ENCODE results near the gene ISYNA1.

Gene ISYNA1

DNA sequence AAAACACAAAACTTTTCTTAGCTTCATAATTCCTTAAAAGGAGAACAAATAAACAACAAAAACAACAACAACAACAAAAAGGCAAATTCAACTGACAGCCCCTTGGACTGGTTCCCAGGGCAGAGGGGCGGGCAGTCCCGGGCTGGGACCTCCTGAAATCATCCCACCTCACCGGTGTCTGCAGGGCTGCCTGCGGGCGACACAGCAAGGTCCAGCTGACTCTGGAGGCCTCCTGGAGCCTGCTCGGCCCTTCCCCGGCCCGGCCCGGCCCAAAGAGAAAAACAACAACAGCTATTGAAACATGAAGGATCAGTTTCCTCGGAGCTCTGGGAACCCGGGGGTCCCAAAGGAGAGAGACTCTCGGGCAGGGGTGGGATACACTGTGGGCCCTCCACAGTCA is 5.0 kb upstream of the ISYNA1 start:
- no peak for DNase-seq

DNA sequence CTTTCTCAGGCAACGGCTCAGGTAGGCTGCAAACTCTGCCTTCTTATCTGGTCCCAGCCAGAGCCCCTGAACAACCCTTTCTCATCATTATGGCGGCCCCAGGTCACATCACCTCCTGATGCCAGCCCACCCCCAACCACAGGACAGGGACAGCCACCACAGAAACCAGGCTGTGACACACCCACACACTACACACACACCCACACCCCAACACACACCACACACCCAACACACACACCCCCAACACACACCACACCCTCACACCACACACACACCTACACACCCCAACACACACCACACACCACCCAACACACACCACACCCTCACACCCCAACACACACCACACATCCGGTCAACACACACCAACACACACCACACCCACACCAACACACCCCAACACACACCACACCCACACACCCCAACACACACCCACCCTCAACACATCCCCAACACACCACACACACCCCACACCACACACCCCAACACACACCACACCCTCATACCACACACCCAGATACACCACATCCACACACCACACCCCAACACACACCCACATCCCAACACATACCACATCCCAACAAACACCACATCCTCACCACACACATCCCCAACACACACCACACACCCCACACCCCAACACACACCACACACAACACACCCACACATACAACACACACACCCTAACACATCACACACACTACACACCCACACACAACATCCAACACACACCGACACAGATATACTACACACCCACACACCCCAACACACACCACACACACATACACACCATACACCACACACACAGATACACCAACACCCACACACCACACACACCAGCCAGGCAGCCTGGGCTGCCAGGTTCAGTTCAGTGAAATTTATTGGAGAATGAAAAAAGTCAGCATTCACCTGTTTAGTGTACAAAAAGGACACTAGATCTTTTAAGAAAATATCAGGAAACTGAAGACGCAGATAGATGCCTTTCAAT is 4.2 kb upstream of the ISYNA1 start:
- no peak for DNase-seq

DNA sequence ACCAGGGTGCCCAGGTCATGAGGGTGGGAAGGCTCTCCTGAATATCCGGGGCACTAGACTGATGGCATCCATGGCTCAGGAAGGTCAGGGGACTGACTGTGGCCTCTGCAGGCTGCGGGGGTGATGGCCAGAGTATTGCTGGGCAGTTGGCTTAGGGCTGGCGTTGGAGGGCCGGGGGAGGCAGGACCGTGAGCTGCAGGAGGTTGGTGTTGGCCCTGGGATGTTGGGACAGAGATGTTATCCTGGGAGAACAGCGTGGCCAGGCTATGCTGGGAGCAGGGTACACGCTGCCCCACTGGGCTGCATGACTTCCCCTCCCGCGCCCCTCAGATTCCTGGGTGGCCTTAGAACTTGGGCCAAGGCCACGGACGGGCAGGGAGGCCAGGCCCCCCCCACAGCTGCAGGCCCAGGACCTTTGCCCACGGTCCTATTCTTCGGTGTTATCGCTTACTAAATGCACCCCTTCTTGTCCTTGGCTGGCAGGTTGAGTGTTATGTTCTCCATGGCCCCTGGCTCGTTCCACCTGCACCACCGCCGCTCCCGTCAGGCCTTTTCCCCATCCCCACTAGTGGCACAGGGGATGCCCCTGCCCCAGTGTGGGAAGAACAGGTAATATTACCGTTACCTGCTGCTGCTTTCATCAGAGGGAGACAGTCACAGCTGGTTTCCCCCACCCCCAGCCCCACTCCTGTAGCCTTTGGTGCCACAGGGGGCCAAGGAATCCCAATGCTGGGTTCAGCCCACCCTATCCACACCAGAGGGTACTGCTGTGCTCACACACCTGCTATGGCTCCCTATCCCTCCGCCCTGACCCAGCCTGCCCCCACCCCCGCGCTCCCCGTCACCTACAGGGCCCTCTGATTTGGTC is 3.2 kb upstream of the ISYNA1 start:
- DNase-seq, result no peak

DNA sequence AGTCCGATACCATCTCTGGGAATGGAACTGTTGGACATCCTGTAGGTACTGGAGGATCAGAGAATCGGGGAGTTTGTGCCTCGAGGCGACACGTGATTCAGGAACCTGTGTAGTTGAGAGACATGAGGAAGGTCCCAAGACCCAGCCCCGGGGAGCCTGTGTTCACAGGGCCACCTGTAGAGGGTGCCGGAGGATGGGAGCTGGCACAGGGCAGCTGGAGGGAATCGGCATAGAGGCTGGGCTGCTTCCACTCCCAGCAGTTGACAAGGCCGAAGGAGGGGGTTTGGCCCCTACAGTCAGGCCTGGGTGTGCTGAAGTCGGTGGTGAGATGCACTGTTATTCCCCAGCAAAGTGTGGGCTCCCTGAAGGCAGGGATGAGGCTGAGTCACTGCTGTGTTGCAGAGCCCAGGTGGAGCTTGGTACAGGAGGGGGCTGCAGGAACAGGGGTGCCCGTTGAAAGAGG is 2.5 kb upstream of the ISYNA1 start:
- DNase-seq, result peak; percentile 38

DNA sequence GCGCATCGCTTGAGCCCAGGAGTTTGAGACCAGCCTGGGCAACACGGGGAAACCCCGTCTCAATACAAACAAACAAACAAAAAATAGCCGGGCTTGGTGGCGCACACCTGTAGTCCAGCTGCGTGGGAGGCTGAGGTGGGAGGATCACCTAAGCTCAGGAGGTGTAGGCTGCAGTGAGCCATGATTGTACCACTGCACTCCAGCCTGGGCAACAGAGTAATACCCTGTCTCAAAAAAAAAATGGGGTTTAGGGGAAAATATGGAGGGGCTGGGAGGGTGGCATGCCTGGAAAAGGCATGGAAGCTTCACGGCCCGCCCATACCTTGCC is 1.9 kb upstream of the ISYNA1 start:
- DNase-seq, result no peak

DNA sequence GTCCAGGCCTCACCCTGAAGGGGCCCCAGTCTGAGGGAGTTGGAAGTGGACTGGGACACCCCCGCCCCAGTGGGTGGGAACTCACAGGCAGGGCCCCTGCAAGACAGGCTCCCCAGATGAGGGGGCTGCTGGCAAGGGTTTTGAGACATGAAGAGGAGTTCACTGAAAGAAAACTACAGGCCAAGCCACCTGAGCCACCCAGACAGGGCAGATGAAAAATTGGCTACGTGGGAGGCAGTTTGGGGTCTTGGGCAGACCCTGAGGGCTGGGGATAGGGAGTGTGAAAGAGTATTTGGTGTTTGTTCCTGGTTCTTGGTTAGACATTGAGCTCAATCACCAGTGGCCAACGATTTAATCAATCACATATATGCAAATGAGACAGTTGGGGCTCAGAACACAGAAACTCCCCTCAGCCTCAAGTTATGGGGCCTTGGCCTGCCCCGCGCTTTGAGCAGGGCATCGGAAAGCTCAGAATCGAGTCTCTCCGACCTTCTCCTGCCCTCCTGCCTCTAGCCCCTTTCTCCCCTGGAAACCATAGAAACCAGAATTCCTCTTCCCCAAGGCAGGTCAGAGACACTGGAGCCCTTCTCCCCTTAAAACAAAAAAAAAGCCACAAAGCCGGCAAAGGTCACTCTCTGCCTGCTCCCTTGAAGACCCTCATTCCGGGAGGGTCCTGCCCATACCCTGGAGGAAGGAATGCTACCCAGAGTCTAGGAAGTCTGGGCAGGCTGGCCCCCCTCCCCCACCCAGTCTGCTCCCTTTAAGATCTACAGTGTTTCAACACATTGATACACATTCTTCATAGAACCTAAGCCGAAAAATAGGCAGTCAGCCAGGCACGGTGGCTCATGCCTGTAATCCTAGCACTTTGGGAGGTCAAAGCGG is 1.3 kb upstream of the ISYNA1 start:
- DNase-seq, result no peak

DNA sequence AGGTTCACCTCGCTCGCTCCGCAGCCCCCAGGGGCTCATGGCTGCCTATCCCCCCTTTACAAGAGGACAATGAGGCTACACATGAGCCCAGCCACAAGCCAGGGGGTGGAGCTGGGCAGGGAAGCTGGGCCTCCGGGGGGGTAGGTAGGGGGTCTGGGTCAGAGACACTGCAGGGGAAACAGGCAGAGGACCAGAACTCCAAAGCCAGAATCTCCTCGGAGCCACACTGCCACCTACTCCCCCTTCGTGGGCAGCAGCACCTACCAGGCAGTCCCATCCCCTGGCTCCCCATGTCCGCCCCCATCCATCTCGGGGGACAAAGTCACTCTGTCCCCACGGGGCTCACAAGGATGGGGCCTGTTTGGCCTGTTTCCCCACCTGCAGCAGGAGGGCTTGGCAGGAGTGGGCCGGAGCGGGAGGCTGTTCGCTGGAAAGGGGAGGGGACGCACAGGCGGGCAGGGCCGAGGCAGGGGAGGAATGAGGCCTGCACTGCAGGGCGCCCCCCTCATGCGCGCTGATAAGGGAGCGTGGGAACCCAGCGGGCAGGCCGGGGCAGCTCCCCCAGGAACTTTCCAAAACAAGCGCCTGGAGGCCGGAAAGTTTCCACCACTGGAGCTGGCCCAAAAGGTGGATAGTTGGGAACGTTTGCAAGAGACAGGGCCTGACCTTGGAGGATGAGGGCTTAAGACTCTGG is 545 bp upstream of the ISYNA1 start:
- DNase-seq, result no peak

DNA sequence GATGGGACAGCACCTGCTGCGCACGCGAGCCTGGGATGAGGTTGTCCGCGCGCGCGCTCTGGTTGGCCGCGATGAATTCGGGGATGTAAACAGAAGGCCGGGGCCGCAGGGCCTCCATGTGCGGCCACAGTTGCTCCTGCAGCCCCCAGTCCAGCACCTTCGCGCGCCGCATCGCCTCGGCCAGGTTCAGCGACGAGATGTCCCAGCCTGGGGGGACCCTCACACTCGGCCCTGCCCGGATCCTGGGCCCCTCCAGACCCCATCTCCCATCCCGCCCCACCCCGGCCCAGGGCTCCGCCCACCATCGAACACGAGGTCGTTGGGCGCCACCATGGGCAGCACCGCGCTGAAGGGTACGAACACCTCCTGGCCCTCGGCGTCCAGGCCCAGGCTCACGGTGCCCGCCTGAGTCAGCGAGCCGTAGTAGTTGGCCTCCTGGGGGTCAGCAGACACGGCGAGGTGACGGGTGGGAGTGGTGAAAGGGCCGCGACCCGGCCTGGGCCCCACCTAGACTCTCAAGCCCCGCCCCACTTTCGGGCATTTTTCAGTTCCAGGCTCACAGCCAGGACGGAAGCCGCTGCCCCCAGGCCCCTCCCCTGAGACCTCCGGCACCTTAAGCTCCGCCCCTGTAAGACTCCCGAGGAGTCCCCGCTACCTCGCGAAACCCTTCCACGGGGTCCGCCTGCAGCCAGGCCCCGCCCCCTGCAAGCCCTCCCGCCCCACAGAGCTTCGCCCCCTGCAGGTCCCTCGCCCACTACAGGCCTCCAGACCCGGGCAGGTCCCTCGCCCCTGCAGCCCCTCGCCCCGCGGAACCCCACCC is 1.1 kb downstream of the ISYNA1 start:
- DNase-seq, result peak; percentile 65

DNA sequence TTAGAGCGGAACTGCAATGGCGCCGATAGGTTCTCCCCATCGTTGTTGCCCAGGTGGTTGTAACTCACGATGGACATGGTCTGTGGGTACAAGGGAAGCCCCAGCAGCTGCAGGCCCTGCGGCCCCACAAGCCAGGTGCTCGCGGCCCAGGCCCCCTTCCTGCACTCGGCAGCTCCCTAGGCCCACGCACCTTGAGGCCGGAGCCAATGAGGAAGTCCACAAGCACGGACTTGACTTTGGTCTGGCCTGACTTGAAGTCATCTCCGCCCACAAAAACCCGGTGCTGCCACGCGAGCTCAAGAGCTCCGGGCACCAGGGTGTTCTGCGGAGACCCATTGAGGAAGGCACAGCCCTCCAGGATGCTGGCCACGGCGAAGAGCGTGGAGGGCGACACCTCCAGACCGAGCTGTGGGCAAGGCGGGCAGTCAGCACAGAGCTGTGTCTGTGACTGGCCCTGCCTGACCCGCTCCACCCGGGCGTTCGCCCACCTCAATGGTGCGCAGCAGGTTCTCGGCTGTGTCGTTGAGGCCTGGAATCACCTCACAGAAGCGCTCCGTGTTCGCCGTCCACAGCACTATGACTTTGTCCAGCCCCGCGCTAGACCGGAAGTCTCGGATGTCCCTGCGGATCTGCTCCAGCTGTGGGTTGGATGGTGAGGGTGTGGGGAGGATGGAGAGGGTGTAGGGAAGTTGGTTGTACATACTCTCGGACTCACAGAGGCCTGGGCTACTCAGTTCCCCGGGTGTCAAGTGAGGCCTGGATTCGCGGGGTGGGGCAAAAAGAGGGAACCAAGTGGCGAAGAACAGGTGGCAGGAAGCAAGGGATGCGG is 1.9 kb downstream of the ISYNA1 start:
- DNase-seq, result no peak

DNA sequence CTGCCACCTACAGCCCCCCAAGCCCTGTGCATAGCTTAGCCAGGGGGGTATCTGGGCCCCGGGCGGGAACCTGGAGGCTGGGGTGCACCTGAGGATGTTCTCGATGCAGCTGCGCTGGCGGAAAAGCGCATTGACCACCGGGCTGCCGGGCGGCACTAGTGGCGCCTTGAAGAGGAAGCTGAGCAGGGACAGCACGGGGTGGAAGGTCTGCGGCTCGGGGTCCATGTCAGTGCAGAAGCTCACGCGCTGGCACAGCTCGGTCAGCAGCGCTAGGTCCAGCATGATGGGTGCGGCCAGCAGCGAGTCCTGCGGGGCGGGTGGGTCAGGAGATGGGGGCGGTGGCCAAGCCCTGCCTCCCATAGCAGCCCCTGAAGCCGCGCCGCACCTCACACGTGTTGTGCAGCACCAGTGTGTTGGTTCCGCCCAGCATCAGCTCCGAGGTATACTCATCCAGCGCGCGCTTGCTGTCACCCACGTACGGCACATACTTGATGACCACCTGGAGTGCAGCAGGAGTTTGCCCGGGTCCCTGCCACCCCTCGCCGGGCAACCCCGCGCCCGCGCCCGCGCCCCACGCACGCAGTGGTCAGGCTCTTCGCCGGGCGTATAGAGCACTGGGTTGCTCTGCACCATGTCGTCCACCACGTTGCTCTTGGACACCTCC is 2.6 kb downstream of the ISYNA1 start:
- DNase-seq, result no peak

DNA sequence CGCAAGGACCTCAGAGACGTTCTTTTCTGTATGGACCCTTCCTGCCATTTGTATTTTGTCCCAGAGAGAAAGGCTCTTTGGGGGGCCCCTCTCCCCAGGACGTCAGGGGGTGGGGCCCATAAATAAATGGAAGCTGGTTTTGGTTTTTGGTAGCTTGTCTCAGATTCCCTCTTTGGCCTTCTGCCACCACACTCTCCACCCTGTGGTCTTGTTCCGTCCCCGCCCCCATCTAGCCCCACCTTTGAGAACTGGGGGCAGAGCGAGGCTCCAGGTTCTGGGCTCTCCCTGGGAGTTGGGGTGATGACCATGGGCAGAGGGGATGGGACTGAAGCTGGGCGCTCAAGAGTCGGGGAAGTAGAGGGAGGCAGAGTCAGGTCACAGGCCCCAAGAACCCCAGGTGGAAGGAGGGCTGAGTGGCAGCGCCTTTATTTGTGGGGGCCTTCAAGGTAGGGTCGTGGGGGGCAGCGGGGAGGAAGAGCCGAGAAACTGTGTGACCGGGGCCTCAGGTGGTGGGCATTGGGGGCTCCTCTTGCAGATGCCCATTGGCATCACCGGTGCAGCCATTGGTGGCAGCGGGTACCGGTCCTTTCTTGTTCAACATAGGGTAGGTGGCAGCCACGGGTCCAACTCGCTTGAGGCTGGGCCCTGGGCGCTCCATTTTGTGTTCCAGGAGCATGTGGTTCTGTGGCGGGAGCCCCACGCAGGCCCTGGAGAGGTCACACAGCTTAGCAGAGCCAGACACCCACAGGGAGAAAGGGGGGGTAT is 3.3 kb downstream of the ISYNA1 start:
- DNase-seq, result no peak

DNA sequence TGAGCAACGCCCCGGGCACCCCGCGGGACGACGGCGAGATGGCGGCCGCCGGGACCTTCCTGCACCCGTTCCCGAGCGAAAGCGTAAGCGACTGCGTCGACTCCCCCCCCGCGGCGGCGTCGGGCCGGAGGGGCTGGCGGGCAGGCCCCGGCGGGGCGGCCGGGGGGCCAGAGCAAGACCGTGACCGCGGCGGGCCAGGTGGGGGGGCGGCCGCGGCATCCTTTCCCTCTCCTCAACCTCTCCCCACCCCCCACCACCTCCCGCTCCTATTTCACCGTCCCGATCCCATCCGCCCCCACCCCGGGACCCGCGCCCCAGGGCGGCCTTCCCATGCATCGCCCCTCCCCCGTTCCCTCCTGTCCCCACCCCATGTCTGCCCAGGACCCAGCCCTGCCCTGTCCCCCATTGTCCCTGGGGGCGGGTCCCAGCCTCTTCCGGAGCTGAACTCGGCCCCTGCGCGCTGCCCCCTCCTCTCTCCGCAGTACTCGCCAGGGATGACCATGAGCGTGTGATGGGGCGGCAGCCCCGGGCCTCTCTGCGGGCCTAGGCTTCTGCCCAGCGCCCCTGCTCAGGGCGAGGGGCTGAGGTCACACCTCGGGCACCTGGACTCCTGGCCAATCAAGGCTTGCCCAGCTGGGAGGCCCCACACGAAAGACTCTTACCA is 4.1 kb downstream of the ISYNA1 start:
- no peak for DNase-seq

DNA sequence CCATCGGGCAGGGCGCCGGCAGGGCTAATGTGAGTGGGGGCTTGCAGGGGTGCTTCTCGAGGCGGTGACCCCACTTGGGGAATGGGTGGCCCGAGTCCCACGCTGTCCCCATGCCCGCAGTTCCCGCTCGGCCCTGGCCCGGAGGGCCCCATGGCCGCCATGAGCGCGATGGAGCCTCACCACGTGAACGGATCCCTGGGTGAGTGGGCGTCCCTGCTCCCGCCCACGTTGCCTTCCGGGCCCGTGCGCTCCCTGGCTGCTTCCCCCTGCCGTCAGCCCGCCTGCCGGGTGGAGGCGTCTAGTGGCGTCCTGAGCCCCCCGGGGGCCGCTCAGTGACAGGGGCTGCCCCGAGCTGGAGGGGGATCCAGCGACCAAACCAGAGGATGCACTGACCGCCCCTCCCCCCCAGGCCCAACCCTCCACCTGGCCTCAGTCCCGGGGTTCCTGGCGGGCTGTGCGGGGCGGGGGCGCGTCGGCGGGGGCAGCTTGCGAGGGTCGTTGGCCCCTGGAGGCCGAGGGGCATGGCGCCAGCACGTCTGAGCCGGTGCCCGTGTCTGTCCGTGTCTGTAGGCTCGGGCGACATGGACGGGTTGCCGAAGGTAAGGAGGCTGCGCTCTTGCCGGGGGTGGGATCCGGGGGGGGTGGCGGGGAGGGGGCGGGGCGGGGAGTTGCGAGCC is 4.8 kb downstream of the ISYNA1 start:
- peak; percentile 39 for DNase-seq

DNA sequence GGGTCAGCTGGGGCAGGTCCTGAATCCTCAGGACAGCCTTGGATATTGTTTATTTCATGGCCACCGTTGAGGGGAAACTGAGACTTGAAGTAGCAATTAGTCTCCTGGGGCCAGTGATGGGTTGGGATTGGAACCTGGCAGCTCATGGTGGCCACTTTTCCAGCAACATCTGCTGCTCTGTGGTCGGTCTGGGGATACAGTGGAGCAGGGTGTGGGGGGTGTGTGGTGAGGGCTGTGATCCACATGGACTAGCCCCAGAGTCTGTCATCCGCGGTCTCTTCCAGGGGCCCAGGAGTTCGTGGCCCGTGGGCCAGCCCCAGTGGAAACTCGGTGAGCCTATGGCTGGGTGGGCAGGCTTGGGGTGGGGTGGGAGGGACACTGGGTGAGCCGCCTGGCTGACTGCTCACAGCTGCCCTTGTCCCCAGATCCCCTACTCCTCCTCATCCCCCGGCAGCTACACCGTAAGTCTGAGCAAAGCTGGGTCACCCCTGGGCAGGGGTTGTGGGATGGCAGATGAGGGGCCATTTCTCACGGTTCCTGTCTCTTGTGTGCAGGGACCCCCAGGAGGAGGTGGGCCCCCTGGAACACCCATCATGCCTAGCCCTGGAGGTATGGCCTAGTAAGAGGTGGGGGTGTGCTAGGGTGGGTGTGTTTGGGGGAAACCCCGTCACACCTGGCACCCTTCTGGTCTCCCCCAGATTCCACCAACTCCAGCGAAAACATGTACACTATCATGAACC is 5.5 kb downstream of the ISYNA1 start:
- DNase-seq, result no peak

DNA sequence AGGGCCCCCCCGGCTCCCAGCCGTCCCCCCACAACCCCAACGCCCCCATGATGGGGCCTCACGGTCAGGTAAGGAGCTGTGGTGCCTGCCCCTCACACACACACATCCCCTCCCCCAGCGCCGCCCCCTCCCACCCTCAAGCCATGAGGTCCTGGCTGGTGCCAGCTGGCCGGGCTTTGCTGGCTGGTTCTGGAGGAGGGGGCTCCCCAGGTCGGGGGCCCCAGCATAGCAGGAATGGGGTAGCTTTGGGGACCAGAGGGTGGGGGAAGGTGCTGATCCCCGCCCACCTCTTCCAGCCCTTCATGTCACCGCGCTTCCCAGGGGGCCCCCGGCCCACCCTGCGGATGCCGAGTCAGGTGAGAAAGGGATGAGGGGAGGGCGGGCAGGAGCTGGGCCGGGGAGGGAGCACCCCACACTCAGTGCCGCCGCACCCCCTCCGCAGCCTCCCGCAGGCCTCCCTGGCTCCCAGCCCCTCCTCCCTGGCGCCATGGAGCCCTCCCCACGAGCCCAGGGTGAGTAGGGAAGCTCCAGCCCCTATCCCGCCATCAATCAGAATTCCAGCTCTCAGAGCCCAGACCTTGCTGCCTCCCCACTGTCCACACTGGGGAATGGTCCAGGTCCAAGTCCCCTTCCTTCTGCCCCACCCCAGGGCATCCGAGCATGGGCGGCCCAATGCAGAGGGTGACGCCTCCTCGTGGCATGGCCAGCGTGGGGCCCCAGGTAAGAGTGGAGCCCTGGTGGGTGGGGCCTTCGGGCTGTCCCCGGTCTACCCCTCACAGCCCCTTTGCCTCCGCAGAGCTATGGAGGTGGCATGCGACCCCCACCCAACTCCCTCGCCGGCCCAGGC is 6.4 kb downstream of the ISYNA1 start:
- no peak for DNase-seq

Measured in activated CD4-positive, alpha-beta T cell treated with anti-CD3 and anti-CD28 coated beads, Interleukin-2, amount 50 U/mL, for 1 hour (primary cell).